Astrocyte (in vitro differentiated cells and primary cell): ENCODE data around the gene KCNMA1. TPM values are rescaled to one million over a fixed set of nuclear protein-coding genes. Genes with fewer than 3 reads are reported as not detected.
A peak's percentile ranks its signal among the peaks of the same experiment; 100 is the strongest.

ENCODE experiments used
- DNase-seq: peaks from one replicate; pipeline ENCODE4 v3.0.0-alpha.2; 2010; ENCODE audit warnings: low read depth
- FAIRE-seq: peaks from 2 replicates; lab custom pipeline; 2011; peaks lifted over from hg19 to GRCh38; lab: Jason Lieb, UNC
- H2AFZ ChIP-seq: 2 replicates; pipeline ENCODE4 v1.6.0; 2012; ENCODE audit warnings: low read depth, low read length, inconsistent platforms
- H3K27ac ChIP-seq: 2 replicates; pipeline ENCODE4 v1.5.1; 2011; ENCODE audit warnings: low read depth, low read length, inconsistent platforms
- H3K27me3 ChIP-seq: 2 replicates; pipeline ENCODE4 v1.6.0; 2011; ENCODE audit warnings: low read length, inconsistent platforms; ENCODE audit not compliant: insufficient read depth
- H3K36me3 ChIP-seq: 2 replicates; pipeline ENCODE4 v1.5.1; 2011; ENCODE audit warnings: low read length, inconsistent platforms; ENCODE audit not compliant: insufficient read depth
- H3K4me1 ChIP-seq: 2 replicates; pipeline ENCODE4 v1.5.1; 2011; ENCODE audit warnings: low read length, inconsistent platforms; ENCODE audit not compliant: insufficient read depth
- H3K4me2 ChIP-seq: 2 replicates; pipeline ENCODE4 v1.6.0; 2012; ENCODE audit warnings: low read length, inconsistent platforms
- H3K4me3 ChIP-seq: 2 replicates; pipeline ENCODE4 v1.5.1; 2011; ENCODE audit warnings: low read depth, mild to moderate bottlenecking, low read length, inconsistent platforms; ENCODE audit not compliant: insufficient read depth
- H3K79me2 ChIP-seq: 2 replicates; pipeline ENCODE4 v1.6.0; 2012; ENCODE audit warnings: mild to moderate bottlenecking, low read length, inconsistent platforms; ENCODE audit not compliant: insufficient read depth
- H3K9ac ChIP-seq: 2 replicates; pipeline ENCODE4 v1.6.0; 2012; ENCODE audit warnings: mild to moderate bottlenecking, low read length, inconsistent platforms
- H3K9me3 ChIP-seq: 2 replicates; pipeline ENCODE4 v1.5.1; 2012; ENCODE audit warnings: low read depth, mild to moderate bottlenecking, low read length, inconsistent platforms; ENCODE audit not compliant: insufficient read depth
- H4K20me1 ChIP-seq: 2 replicates; pipeline ENCODE4 v1.6.0; 2012; ENCODE audit warnings: low read length, inconsistent platforms; ENCODE audit not compliant: insufficient read depth
- H3K27ac Mint-ChIP-seq: one replicate; pipeline ENCODE4 v1.8.0; 2021; ENCODE audit warnings: mild to moderate bottlenecking, mixed read lengths; ENCODE audit not compliant: unreplicated experiment
- H3K27me3 Mint-ChIP-seq: one replicate; pipeline ENCODE4 v1.8.0; 2021; ENCODE audit warnings: low read depth, mixed read lengths; ENCODE audit not compliant: unreplicated experiment
- H3K36me3 Mint-ChIP-seq: one replicate; pipeline ENCODE4 v1.8.0; 2021; ENCODE audit warnings: low read depth, mixed read lengths; ENCODE audit not compliant: unreplicated experiment
- H3K4me1 Mint-ChIP-seq: one replicate; pipeline ENCODE4 v1.8.0; 2021; ENCODE audit warnings: low read depth, mixed read lengths; ENCODE audit not compliant: unreplicated experiment
- H3K4me3 Mint-ChIP-seq: one replicate; pipeline ENCODE4 v1.8.0; 2021; ENCODE audit warnings: mild to moderate bottlenecking, moderate library complexity, mixed read lengths; ENCODE audit not compliant: unreplicated experiment
- H3K9me3 Mint-ChIP-seq: one replicate; pipeline ENCODE4 v1.8.0; 2021; ENCODE audit warnings: mild to moderate bottlenecking, mixed read lengths; ENCODE audit not compliant: unreplicated experiment
- EZH2 ChIP-seq: IDR thresholded peaks from 2 replicates; pipeline ENCODE4 v1.6.1; 2012; ENCODE audit warnings: mild to moderate bottlenecking, low read length, inconsistent platforms; ENCODE audit not compliant: insufficient read depth
- total RNA-seq: library from RNA; stranded (reverse); gene quantifications from 2 replicates; pipeline ENCODE4 v1.2.1, GENCODE V29; 2021
- TF ChIP-seq, protein P1 (sequence below): IDR thresholded peaks from 2 replicates; pipeline ENCODE4 v1.5.1; 2011; ENCODE audit warnings: low read depth, mild to moderate bottlenecking, inconsistent platforms, low read length, moderate library complexity; ENCODE audit not compliant: insufficient read depth

KCNMA1 gene
- total RNA-seq, 1 donor from 2014 or later = 45.8 TPM

DNA sequence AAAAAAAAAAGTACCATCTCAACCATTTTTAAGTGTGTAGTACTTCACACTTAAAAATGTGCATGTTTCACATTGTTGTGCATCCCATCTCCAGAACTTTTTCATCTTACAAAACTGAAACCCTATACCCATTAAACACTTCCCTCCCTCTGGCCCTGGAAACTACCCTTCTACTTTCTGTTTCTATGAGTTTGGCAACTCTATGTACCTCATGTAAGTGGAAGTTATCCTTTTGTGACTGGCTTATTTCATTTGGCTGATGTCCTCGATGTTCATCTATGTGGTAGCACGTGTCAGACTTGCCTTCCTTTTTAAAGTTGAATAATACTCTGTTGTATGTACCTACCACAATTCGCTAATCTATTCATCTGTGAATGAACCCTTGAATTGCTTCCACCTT is 12.2 kb downstream of the KCNMA1 start:
- H3K4me3 Mint-ChIP-seq = no peak overlapping the region

DNA sequence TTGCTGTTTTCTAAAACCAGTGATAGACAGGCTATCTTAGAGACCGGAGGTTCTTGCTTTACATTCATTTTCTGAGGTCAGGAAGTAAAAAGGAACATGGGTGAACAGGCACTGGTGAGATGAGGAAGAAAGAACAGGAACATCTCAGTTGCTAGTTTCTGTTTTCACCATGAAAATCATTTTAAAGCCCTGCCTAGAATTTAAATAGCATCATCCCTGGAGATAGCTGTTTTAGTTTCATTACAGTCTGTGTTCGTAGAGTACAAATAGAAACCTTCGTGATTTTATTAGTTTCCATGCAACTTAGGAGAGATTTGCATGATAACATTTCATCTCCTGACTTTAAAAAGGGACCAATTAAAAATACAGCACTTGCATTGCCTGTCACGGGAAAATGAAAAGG is 14.7 kb downstream of the KCNMA1 start:
- Histone ChIP-seq H3K27me3 (no peaks in the 10 kb centered on the region), H3K27ac (no peak overlapping the region), H3K79me2 (peaks cover 70% of the 10 kb centered on the region), H3K4me3 (no peak overlapping the region), H2AFZ (no peak overlapping the region), H3K4me1 (peaks cover 8% of the 10 kb centered on the region), H3K9me3 (no peaks in the 10 kb centered on the region), H3K36me3 (no peaks in the 10 kb centered on the region), H3K9ac (no peak overlapping the region), H3K4me2 (peak overlapping the region; percentile 18), H4K20me1 (peaks cover 14% of the 10 kb centered on the region)
- Mint-ChIP-seq H3K4me3 (no peak overlapping the region), H3K27ac (no peak overlapping the region), H3K36me3 (peaks cover 17% of the 10 kb centered on the region), H3K9me3 (no peaks in the 10 kb centered on the region), H3K4me1 (peaks cover 15% of the 10 kb centered on the region), H3K27me3 (no peaks in the 10 kb centered on the region)
- TF ChIP-seq, protein P1, sequence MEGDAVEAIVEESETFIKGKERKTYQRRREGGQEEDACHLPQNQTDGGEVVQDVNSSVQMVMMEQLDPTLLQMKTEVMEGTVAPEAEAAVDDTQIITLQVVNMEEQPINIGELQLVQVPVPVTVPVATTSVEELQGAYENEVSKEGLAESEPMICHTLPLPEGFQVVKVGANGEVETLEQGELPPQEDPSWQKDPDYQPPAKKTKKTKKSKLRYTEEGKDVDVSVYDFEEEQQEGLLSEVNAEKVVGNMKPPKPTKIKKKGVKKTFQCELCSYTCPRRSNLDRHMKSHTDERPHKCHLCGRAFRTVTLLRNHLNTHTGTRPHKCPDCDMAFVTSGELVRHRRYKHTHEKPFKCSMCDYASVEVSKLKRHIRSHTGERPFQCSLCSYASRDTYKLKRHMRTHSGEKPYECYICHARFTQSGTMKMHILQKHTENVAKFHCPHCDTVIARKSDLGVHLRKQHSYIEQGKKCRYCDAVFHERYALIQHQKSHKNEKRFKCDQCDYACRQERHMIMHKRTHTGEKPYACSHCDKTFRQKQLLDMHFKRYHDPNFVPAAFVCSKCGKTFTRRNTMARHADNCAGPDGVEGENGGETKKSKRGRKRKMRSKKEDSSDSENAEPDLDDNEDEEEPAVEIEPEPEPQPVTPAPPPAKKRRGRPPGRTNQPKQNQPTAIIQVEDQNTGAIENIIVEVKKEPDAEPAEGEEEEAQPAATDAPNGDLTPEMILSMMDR = no peak
- no peak for TF ChIP-seq EZH2
- FAIRE-seq (no peak), DNase-seq (no peak)

More for the DNA sequence above, 12.2 kb downstream of the KCNMA1 start:
- TF ChIP-seq EZH2 = no peak
- TF ChIP-seq, protein P1 = no peak
- H3K36me3 ChIP-seq = no peaks in the 10 kb centered on the region
- H3K27ac ChIP-seq = no peak overlapping the region
- Mint-ChIP-seq H3K4me1 (peaks cover 25% of the 10 kb centered on the region), H3K27me3 (no peaks in the 10 kb centered on the region), H3K9me3 (no peaks in the 10 kb centered on the region), H3K36me3 (peaks cover 3% of the 10 kb centered on the region), H3K27ac (no peak overlapping the region)
- H3K9ac ChIP-seq = no peak overlapping the region
- H3K27me3 ChIP-seq = no peaks in the 10 kb centered on the region
- DNase-seq (no peak), FAIRE-seq (no peak)
- peaks cover 59% of the 10 kb centered on the region for H3K79me2 ChIP-seq
- H3K4me3 ChIP-seq = no peak overlapping the region
- no peaks in the 10 kb centered on the region for H4K20me1 ChIP-seq
- peaks cover 15% of the 10 kb centered on the region for H3K4me1 ChIP-seq
- no peak overlapping the region for H3K4me2 ChIP-seq
- no peak overlapping the region for H2AFZ ChIP-seq
- H3K9me3 ChIP-seq = no peaks in the 10 kb centered on the region

DNA sequence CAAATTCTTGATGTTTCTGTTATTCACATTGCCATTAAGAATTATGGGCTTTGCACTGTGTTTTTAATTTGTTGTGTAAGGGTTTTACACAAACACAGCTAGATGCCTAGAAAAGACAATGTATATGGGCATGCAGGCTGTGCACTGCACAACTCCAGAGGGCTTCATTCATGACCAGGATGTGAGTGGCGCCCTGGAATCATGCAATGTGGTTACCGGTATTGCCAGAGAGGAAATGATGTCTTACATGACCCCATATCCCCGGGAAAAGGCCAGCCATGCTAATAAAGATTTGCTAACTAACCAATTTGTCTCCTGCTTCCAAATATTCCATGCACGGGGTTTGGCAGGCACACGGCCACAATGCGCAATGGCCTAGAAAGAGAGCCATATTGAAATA is 16.9 kb downstream of the KCNMA1 start:
- no peak overlapping the region for H2AFZ ChIP-seq
- peaks cover 14% of the 10 kb centered on the region for H4K20me1 ChIP-seq
- H3K9me3 ChIP-seq = no peaks in the 10 kb centered on the region
- no peak for FAIRE-seq
- no peak overlapping the region for H3K9ac ChIP-seq
- DNase-seq = no peak
- no peak overlapping the region for H3K4me3 ChIP-seq
- Mint-ChIP-seq H3K9me3 (no peaks in the 10 kb centered on the region), H3K4me3 (no peak overlapping the region), H3K4me1 (peaks cover 12% of the 10 kb centered on the region), H3K36me3 (peaks cover 22% of the 10 kb centered on the region), H3K27ac (no peak overlapping the region), H3K27me3 (no peaks in the 10 kb centered on the region)
- peaks cover 76% of the 10 kb centered on the region for H3K79me2 ChIP-seq
- no peak overlapping the region for H3K27ac ChIP-seq
- H3K4me1 ChIP-seq = peaks cover 8% of the 10 kb centered on the region
- TF ChIP-seq, protein P1 = no peak
- TF ChIP-seq EZH2 = no peak
- H3K36me3 ChIP-seq = no peaks in the 10 kb centered on the region
- no peaks in the 10 kb centered on the region for H3K27me3 ChIP-seq
- no peak overlapping the region for H3K4me2 ChIP-seq
